Inferior parietal cortex (tissue), 1 donor: ENCODE results near the gene KRTAP12-2.

Experiments
- DNase-seq: peaks from one replicate; pipeline ENCODE4 v3.0.0-alpha.2; 2016; ENCODE audit errors: extremely low spot score

The KRTAP12-2 gene

GRCh38 chr21:44666401-44667320, at the start of gene KRTAP12-2:
KRTAP12-2 (minus strand) TSS chr21:44666927; CDS start chr21:44666886, 41 bp downstream.
- DNase-seq, result no peak

GRCh38 chr21:44714905-44715304, 48.2 kb upstream of the KRTAP12-2 start:
- DNase-seq, result no peak

GRCh38 chr21:44713846-44714245, 47.1 kb upstream of the KRTAP12-2 start:
- DNase-seq, result no peak

- DNase-seq, result no peak
Observed at GRCh38 chr21:44713130-44713529, 46.4 kb upstream of the KRTAP12-2 start.

- DNase-seq, result no peak
Observed at GRCh38 chr21:44712203-44713028, 45.7 kb upstream of the KRTAP12-2 start.

- no peak for DNase-seq
Observed at GRCh38 chr21:44711327-44712202, 44.8 kb upstream of the KRTAP12-2 start, which contains the start of gene TSPEAR. TSPEAR (minus strand) TSS chr21:44711572; CDS start chr21:44711514, 58 bp downstream.

GRCh38 chr21:44710756-44711326, 44.1 kb upstream of the KRTAP12-2 start:
- no peak for DNase-seq

- no peak for DNase-seq
Observed at GRCh38 chr21:44710294-44710665, 43.6 kb upstream of the KRTAP12-2 start.

- DNase-seq, result no peak
Observed at GRCh38 chr21:44709426-44710293, 42.9 kb upstream of the KRTAP12-2 start.

GRCh38 chr21:44708866-44709425, 42.2 kb upstream of the KRTAP12-2 start:
- no peak for DNase-seq

- no peak for DNase-seq
Observed at GRCh38 chr21:44708213-44708865, 41.6 kb upstream of the KRTAP12-2 start.

GRCh38 chr21:44706706-44707581, 40.2 kb upstream of the KRTAP12-2 start:
- DNase-seq, result no peak

GRCh38 chr21:44706026-44706705, 39.4 kb upstream of the KRTAP12-2 start:
- DNase-seq, result no peak

GRCh38 chr21:44704636-44705001, 37.9 kb upstream of the KRTAP12-2 start:
- DNase-seq, result no peak

- DNase-seq, result no peak
Observed at GRCh38 chr21:44703731-44704635, 37.3 kb upstream of the KRTAP12-2 start.

- DNase-seq, result no peak
Observed at GRCh38 chr21:44702973-44703730, 36.4 kb upstream of the KRTAP12-2 start.
